IMR-90 (cell line): ENCODE data around the gene ANO10. TPM values are rescaled to one million over a fixed set of nuclear protein-coding genes. Genes with fewer than 3 reads are reported as not detected.
A peak's percentile ranks its signal among the peaks of the same experiment; 100 is the strongest.

Source experiments
- ATAC-seq: fragments of 200-7000 bp; cut with Tn5 transposase; 2 replicates; pipeline ENCODE4 v1.9.1; 2020; ENCODE audit warnings: low read depth, mild to moderate bottlenecking, moderate library complexity
- BruUV-seq: library from RNA; stranded (reverse); fragments of 400-500 nt; replicated peaks from 2 replicates; lab custom pipeline; 2021; lab: Mats Ljungman, UMichigan
- CTCF ChIA-PET: fragments of 300-600 bp; formaldehyde crosslinking; extraction: SDS; loops from one replicate; lab custom pipeline; 2021; ENCODE audit warnings: antibody characterized with exemption; lab: Yijun Ruan, JAX
- POLR2A ChIA-PET: fragments of 300-600 bp; sonication (Branson Sonifier 250); formaldehyde crosslinking; loops from one replicate; lab custom pipeline; 2022; ENCODE audit warnings: antibody characterized with exemption; ENCODE audit not compliant: unreplicated experiment; lab: Charles Lee
- DNase-seq: peaks from one replicate; pipeline ENCODE4 v3.0.0; 2013
- H2AFZ ChIP-seq: replicated peaks from 2 replicates; pipeline ENCODE3; 2013; ENCODE audit warnings: low read length, mild to moderate bottlenecking; ENCODE audit not compliant: poor library complexity
- H2AK5ac ChIP-seq: 2 replicates; pipeline ENCODE4 v1.6.1; 2013; ENCODE audit warnings: low read depth, low read length, inconsistent platforms
- H2AK9ac ChIP-seq: replicated peaks from 2 replicates; pipeline ENCODE3; 2013; ENCODE audit warnings: mild to moderate bottlenecking, low read depth, low read length, moderate library complexity; ENCODE audit not compliant: poor library complexity
- H2BK120ac ChIP-seq: 2 replicates; pipeline ENCODE4 v1.6.1; 2013; ENCODE audit warnings: low read depth, low read length, inconsistent platforms
- H2BK15ac ChIP-seq: 3 replicates; pipeline ENCODE4 v1.6.1; 2013; ENCODE audit warnings: low read depth, low read length, inconsistent platforms
- H2BK20ac ChIP-seq: 2 replicates; pipeline ENCODE4 v1.6.1; 2013; ENCODE audit warnings: low read depth, mild to moderate bottlenecking, inconsistent platforms, low read length, moderate library complexity
- H2BK5ac ChIP-seq: 2 replicates; pipeline ENCODE4 v1.6.1; 2013; ENCODE audit warnings: mild to moderate bottlenecking, low read depth, low read length, inconsistent platforms; ENCODE audit not compliant: poor library complexity, severe bottlenecking
- H3K14ac ChIP-seq: replicated peaks from 2 replicates; pipeline ENCODE4 v1.6.1; 2013; ENCODE audit warnings: low read depth, low read length, inconsistent platforms
- H3K18ac ChIP-seq: 2 replicates; pipeline ENCODE4 v1.6.1; 2013; ENCODE audit warnings: low read depth, low read length, control low read depth
- H3K23ac ChIP-seq: 2 replicates; pipeline ENCODE4 v1.6.1; 2013; ENCODE audit warnings: low read depth, low read length, inconsistent platforms
- H3K27ac ChIP-seq: 2 replicates; pipeline ENCODE4 v1.5.1; 2013; ENCODE audit warnings: mild to moderate bottlenecking, control low read depth, low read length; ENCODE audit not compliant: insufficient read depth
- H3K27me3 ChIP-seq: 2 replicates; pipeline ENCODE4 v1.6.1; 2013; ENCODE audit warnings: low read length; ENCODE audit not compliant: control insufficient read depth, insufficient read depth
- H3K36me3 ChIP-seq: 2 replicates; pipeline ENCODE4 v1.6.1; 2013; ENCODE audit warnings: low read length, mixed read lengths; ENCODE audit not compliant: control insufficient read depth, insufficient read depth
- H3K4ac ChIP-seq: 2 replicates; pipeline ENCODE4 v1.6.1; 2013; ENCODE audit warnings: low read depth, low read length, inconsistent platforms
- H3K4me1 ChIP-seq: 2 replicates; pipeline ENCODE4 v1.6.1; 2013; ENCODE audit warnings: low read length, mixed read lengths; ENCODE audit not compliant: control insufficient read depth, insufficient read depth
- H3K4me2 ChIP-seq: 2 replicates; pipeline ENCODE4 v1.6.1; 2013; ENCODE audit warnings: low read depth, mild to moderate bottlenecking, control low read depth, low read length, moderate library complexity
- H3K4me3 ChIP-seq: 2 replicates; pipeline ENCODE4 v1.5.1; 2013; ENCODE audit warnings: low read depth, mild to moderate bottlenecking, control low read depth, low read length, moderate library complexity; ENCODE audit not compliant: insufficient read depth
- H3K56ac ChIP-seq: 2 replicates; pipeline ENCODE4 v1.6.1; 2013; ENCODE audit warnings: low read length, inconsistent platforms; ENCODE audit not compliant: insufficient read depth; ENCODE audit errors: extremely low read depth
- H3K79me1 ChIP-seq, 2 experiments: 2 replicates each; pipeline ENCODE4 v1.6.1; 2013; ENCODE audit warnings: low read length in 2 of 2, inconsistent platforms in 1 of 2, low read depth in 1 of 2
- H3K9ac ChIP-seq: 2 replicates; pipeline ENCODE4 v1.6.1; 2013; ENCODE audit warnings: low read depth, low read length, control low read depth
- H3K9me1 ChIP-seq: 2 replicates; pipeline ENCODE4 v1.6.1; 2013; ENCODE audit warnings: low read length, inconsistent platforms; ENCODE audit not compliant: insufficient read depth
- H3K9me3 ChIP-seq: 2 replicates; pipeline ENCODE4 v1.6.1; 2013; ENCODE audit warnings: low read length; ENCODE audit not compliant: control insufficient read depth, insufficient read depth
- H4K20me1 ChIP-seq: 2 replicates; pipeline ENCODE4 v1.6.1; 2013; ENCODE audit warnings: low read length, inconsistent platforms; ENCODE audit not compliant: insufficient read depth
- H4K5ac ChIP-seq: 2 replicates; pipeline ENCODE4 v1.6.1; 2013; ENCODE audit warnings: mild to moderate bottlenecking, low read depth, low read length, control low read depth
- H4K8ac ChIP-seq, 2 experiments: 2 replicates each; pipeline ENCODE4 v1.6.1; 2013; ENCODE audit warnings: low read depth in 2 of 2, low read length in 2 of 2, control low read depth in 1 of 2, inconsistent platforms in 1 of 2
- H4K91ac ChIP-seq: 2 replicates; pipeline ENCODE4 v1.6.1; 2013; ENCODE audit warnings: low read depth, low read length, inconsistent platforms; ENCODE audit not compliant: insufficient read depth
- FOS ChIP-seq: fragments of 150-350 bp; IDR thresholded peaks from 2 replicates; pipeline ENCODE4 v1.6.1; 2016; ENCODE audit warnings: low read depth, low read length
- MAFK ChIP-seq: IDR thresholded peaks from 2 replicates; pipeline ENCODE4 v1.6.1; 2012; ENCODE audit warnings: low read depth, low read length, improper control_type of control experiment
- MAZ ChIP-seq: IDR thresholded peaks from 2 replicates; pipeline ENCODE4 v1.6.1; 2012; ENCODE audit warnings: low read depth, mild to moderate bottlenecking, low read length, improper control_type of control experiment, moderate library complexity, borderline replicate concordance
- WGBS, 2 experiments: methylation state at CpG; one replicate each; pipeline versions ENCODE4 v1.1.5 to v1.1.7; 2013; ENCODE audit warnings: missing lambda C conversion rate in 2 of 2; ENCODE audit not compliant: insufficient read length in 1 of 2; ENCODE audit errors: extremely low coverage in 2 of 2; 5-methylcytosine and 5-hydroxymethylcytosine counted together
- dilution Hi-C: fragments of 300-500 bp; cut with HindIII; formaldehyde crosslinking; loops from one replicate; pipeline ENCODE4 v1.14.3; 2018; ENCODE audit warnings: low sequenced_read_pairs; ENCODE audit not compliant: unreplicated experiment
- in situ Hi-C: fragments of 300-500 bp; cut with MboI; formaldehyde crosslinking; loops from 3 replicates; pipeline ENCODE4 v1.14.3; 2019; ENCODE audit warnings: low sequenced_read_pairs, inconsistent platforms, mixed read lengths
- intact Hi-C: fragments of 100-400 bp; cut with micrococcal nuclease; formaldehyde crosslinking; loops from 2 replicates; pipeline ENCODE4 v1.10.0; 2022
- polyA plus RNA-seq, 3 experiments: library from polyadenylated mRNA; depleted of rRNA; stranded (reverse); fragments of >200 nt; gene quantifications; 2 replicates each; pipeline ENCODE4 v1.2.3, GENCODE V29; 2012; ENCODE audit warnings: low replicate concordance in 1 of 3
- total RNA-seq: library from RNA; depleted of rRNA; stranded (reverse); fragments of >200 nt; gene quantifications from 2 replicates; pipeline ENCODE4 v1.2.3, GENCODE V29; 2012

The ANO10 gene
- total and polyA plus RNA-seq, 2 of the 4 experiments (the other 2 are of a cell fraction): 28.5 to 41.6 TPM

DNA sequence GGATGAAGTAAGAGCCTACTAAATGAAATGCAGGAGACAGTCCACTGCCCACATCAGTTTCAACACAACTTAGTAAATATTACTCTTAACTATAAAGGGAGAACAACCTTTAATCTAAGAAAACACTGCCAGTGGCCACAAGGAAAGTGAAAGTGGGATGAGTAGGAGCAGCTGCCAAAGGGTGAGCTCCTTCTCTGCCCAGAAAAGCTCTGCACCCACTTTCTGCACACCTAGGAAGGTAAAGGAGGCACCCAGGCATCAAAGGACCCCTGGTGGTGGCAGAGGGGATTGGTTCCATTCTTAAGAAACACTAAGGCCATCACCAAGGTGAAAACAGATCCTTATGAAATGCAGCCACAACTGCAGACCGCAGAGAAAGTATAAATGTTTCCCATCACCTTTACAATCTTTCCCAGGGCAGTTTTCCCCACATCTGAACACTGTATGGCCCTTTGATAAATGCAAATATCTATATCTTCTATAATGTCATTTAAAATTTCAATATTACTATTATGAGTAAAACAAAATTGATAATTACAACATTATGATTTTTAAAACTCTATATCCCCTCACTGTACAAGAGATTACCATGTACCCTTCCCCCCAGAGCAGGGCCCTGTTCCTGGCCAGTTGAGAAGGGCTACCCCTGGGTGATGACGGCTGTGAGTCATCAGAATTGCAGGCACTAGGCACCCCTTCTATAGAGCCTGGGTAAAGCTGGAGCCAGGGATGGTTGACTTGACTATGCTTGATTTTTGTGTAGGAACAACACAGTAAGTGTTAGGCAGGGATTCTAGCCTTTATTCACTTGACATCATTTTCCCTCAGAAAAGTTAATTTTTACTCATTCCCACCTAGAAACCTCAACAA, 243.5 kb downstream of the ANO10 start (continued):
- no peak for TF ChIP-seq MAZ
- 0 out of 2 replicates have a peak, but pooled peaks have one; percentile 17 for TF ChIP-seq FOS
- TF ChIP-seq MAFK: no peak

DNA sequence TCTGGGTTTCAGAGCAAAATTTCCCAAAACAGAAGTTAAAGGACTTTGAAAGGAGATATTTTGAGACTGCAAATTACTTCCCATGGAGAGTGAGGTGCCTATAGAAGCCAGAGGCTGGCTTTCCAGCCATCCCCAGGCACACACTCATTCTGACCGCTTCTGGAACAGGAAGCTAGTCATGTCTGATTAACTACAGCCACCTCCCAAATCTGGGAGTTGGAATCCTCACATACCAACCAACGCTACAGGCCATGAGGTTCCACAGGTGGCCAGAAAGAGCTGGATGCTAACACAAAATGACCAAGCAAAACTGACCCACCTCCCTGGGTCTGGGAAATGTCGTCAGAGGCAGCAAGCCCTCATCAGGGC, 248.3 kb downstream of the ANO10 start:
- Histone ChIP-seq H2AK5ac (no peak overlapping the region), H2BK5ac (no peak overlapping the region), H2AK9ac (no peak overlapping the region), H3K18ac (no peak overlapping the region), H3K27ac (no peak overlapping the region), H3K9me1 (peaks cover 13% of the 10 kb centered on the region), H4K5ac (no peak overlapping the region), H2BK20ac (no peak overlapping the region), H3K9me3 (no peaks in the 10 kb centered on the region), H3K36me3 (no peaks in the 10 kb centered on the region; the same call in 1 of the 2 replicates), H3K4me3 (no peak overlapping the region), H2BK15ac (no peak overlapping the region), H3K23ac (no peak overlapping the region), H3K56ac (no peak overlapping the region), H3K79me1 (peaks cover 0 to 10% of the 10 kb centered on the region in 2 experiments; a peak in 2 of 4 replicates), H4K91ac (no peak overlapping the region), H2AFZ (no peak overlapping the region), H4K8ac (no peak overlapping the region), H3K4me2 (no peak overlapping the region), H3K27me3 (no peaks in the 10 kb centered on the region), H3K4ac (no peak overlapping the region), H4K20me1 (no peaks in the 10 kb centered on the region), H3K4me1 (peaks cover 4% of the 10 kb centered on the region), H3K9ac (no peak overlapping the region), H3K14ac (no peak overlapping the region), H2BK120ac (no peak overlapping the region)
- WGBS, 2 experiments: 100% methylated on average over 1 of the region's 3 CpGs; no CpG with 5 or more reads in 1 of the 2 experiments
- dilution Hi-C loops: no loop called here
- DNase-seq: peak; percentile 42
- peak; percentile 21; the same call in 1 of the 2 replicates for ATAC-seq
- intact Hi-C loops: no loop called here
- in situ Hi-C loops: no loop called here
- no TSS peak for BruUV-seq
- POLR2A ChIA-PET: no interaction called here
- TF ChIP-seq FOS: no peak
- no peak for TF ChIP-seq MAFK
- CTCF ChIA-PET: no interaction called here
